Measurements from ENCODE around the gene KLRF2. TPM values are rescaled to one million over a fixed set of nuclear protein-coding genes. Genes with fewer than 3 reads are reported as not detected.

The KLRF2 gene
- polyA plus RNA-seq, 1 donor from 2014 or later = not detected

DNA sequence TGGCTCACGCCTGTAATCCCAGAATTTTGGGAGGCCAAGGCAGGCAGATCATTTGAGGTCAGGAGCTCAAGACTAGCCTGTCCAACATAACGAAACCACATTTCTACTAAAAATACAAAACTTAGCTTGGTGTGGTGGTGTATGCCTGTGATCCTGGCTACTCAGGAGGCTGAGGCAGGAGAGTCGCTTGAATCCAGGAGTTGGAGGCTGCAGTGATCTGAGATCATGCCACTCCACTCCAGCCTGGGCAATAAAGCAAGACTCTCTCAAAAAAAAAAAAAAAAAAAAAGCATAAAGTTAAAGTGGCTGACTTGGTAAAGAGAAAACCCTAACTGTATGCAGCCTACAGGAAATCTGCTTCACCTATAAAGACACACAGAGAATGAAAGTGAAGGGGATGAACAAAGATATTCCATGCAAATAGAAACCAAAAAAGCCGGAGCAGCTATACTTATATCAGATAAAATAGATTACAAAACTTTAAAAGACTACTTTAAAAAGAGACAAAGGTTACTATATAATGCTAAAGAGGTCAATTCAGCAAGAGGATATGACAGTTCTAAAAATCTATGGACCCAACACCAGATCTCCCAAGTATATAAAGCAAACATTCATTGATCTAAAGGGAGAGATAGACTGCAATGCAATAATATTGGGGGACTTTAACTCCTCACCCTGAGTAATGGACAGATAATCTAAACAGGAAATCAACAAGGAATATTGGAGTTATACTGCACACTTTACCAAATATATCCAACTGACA lies 16.2 kb upstream of the KLRF2 start:
- Histone ChIP-seq H3K27ac (ENCODE audit: low read length) (no peak overlapping the region), H3K4me2 (ENCODE audit: low read length) (no peak overlapping the region)
- TF ChIP-seq TAF1 (IDR thresholded peaks at IDR 0.05; ENCODE audit: low read depth) = no peak
- no peak for TF ChIP-seq MXI1 (conservative IDR thresholded peaks at IDR 0.05; ENCODE audit: poor library complexity, severe bottlenecking)
- no peak for TF ChIP-seq POLR2AphosphoS5 (IDR thresholded peaks at IDR 0.05)
- no peak for TF ChIP-seq EZH2 (IDR thresholded peaks at IDR 0.05; ENCODE audit: borderline replicate concordance, insufficient read depth, low read length, poor library complexity, severe bottlenecking)
- TF ChIP-seq, protein P1, sequence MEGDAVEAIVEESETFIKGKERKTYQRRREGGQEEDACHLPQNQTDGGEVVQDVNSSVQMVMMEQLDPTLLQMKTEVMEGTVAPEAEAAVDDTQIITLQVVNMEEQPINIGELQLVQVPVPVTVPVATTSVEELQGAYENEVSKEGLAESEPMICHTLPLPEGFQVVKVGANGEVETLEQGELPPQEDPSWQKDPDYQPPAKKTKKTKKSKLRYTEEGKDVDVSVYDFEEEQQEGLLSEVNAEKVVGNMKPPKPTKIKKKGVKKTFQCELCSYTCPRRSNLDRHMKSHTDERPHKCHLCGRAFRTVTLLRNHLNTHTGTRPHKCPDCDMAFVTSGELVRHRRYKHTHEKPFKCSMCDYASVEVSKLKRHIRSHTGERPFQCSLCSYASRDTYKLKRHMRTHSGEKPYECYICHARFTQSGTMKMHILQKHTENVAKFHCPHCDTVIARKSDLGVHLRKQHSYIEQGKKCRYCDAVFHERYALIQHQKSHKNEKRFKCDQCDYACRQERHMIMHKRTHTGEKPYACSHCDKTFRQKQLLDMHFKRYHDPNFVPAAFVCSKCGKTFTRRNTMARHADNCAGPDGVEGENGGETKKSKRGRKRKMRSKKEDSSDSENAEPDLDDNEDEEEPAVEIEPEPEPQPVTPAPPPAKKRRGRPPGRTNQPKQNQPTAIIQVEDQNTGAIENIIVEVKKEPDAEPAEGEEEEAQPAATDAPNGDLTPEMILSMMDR (IDR thresholded peaks at IDR 0.05; ENCODE audit: poor library complexity, severe bottlenecking) = no peak
- TF ChIP-seq RAD21 (conservative IDR thresholded peaks at IDR 0.05) = no peak
- no peak for TF ChIP-seq SMC3 (conservative IDR thresholded peaks at IDR 0.05; ENCODE audit: poor library complexity)
- no peak for TF ChIP-seq EP300 (conservative IDR thresholded peaks at IDR 0.05; ENCODE audit: poor library complexity, severe bottlenecking)
- TF ChIP-seq, protein P2, sequence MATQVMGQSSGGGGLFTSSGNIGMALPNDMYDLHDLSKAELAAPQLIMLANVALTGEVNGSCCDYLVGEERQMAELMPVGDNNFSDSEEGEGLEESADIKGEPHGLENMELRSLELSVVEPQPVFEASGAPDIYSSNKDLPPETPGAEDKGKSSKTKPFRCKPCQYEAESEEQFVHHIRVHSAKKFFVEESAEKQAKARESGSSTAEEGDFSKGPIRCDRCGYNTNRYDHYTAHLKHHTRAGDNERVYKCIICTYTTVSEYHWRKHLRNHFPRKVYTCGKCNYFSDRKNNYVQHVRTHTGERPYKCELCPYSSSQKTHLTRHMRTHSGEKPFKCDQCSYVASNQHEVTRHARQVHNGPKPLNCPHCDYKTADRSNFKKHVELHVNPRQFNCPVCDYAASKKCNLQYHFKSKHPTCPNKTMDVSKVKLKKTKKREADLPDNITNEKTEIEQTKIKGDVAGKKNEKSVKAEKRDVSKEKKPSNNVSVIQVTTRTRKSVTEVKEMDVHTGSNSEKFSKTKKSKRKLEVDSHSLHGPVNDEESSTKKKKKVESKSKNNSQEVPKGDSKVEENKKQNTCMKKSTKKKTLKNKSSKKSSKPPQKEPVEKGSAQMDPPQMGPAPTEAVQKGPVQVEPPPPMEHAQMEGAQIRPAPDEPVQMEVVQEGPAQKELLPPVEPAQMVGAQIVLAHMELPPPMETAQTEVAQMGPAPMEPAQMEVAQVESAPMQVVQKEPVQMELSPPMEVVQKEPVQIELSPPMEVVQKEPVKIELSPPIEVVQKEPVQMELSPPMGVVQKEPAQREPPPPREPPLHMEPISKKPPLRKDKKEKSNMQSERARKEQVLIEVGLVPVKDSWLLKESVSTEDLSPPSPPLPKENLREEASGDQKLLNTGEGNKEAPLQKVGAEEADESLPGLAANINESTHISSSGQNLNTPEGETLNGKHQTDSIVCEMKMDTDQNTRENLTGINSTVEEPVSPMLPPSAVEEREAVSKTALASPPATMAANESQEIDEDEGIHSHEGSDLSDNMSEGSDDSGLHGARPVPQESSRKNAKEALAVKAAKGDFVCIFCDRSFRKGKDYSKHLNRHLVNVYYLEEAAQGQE (IDR thresholded peaks at IDR 0.05; ENCODE audit: borderline replicate concordance) = no peak

DNA sequence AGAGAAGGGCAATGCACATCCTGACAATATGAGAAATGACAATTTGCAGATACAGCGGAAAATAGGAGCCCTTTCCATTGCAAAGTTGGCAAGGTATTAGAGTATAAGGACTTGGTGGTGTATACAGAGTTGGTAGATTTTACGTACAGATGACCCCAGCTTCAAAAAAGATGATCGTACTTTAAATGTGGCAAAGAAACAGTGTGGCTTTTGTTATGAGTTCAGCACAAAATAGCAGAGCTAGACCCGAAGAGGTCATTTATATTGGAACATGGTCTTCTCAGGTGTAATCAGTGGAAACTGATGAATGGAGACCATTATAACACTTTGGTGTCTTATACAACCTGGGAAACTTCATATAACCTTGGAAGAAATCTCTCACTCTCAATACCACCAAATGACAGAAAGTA lies 14.4 kb upstream of the KLRF2 start:
- no peaks in the 10 kb centered on the region for H4K20me1 ChIP-seq (ENCODE audit: insufficient read depth)
- no peak overlapping the region for H3K4me2 ChIP-seq (ENCODE audit: low read length)
- TF ChIP-seq, protein P2 (IDR thresholded peaks at IDR 0.05; ENCODE audit: borderline replicate concordance) = no peak
- TF ChIP-seq TAF1 (IDR thresholded peaks at IDR 0.05; ENCODE audit: low read depth) (no peak), EP300 (conservative IDR thresholded peaks at IDR 0.05; ENCODE audit: poor library complexity, severe bottlenecking) (no peak), MXI1 (conservative IDR thresholded peaks at IDR 0.05; ENCODE audit: poor library complexity, severe bottlenecking) (no peak), POLR2AphosphoS5 (IDR thresholded peaks at IDR 0.05) (no peak), EZH2 (IDR thresholded peaks at IDR 0.05; ENCODE audit: borderline replicate concordance, insufficient read depth, low read length, poor library complexity, severe bottlenecking) (no peak)
- TF ChIP-seq, protein P1 (IDR thresholded peaks at IDR 0.05; ENCODE audit: poor library complexity, severe bottlenecking) = no peak
- no peak overlapping the region for H3K9ac ChIP-seq (ENCODE audit: low read length)
- no peak overlapping the region for H2AFZ ChIP-seq (ENCODE audit: low read depth, low read length)
- H3K27me3 ChIP-seq (ENCODE audit: insufficient read depth, low read depth, low read length) = no peaks in the 10 kb centered on the region
- no peaks in the 10 kb centered on the region for H3K9me2 ChIP-seq (ENCODE audit: insufficient read depth, low read length)
- H3K9me3 ChIP-seq (ENCODE audit: low read length) = peaks cover 2% of the 10 kb centered on the region
- no peaks in the 10 kb centered on the region for H3K36me3 ChIP-seq (ENCODE audit: insufficient read depth, low read length)
- H3K4me3 ChIP-seq (ENCODE audit: low read length) = no peak overlapping the region
- H3K27ac ChIP-seq (ENCODE audit: low read length) = no peak overlapping the region
- H3F3A ChIP-seq (ENCODE audit: insufficient read depth, low read length, poor library complexity, severe bottlenecking) = no peaks in the 10 kb centered on the region
- no peaks in the 10 kb centered on the region for H3K79me2 ChIP-seq (replicated peaks; ENCODE audit: insufficient read depth, low read length)

More for the DNA sequence above, 16.2 kb upstream of the KLRF2 start:
- no peaks in the 10 kb centered on the region for H3K36me3 ChIP-seq (ENCODE audit: insufficient read depth, low read length)
- H3K4me3 ChIP-seq (ENCODE audit: low read length) = no peak overlapping the region
- no peak overlapping the region for H2AFZ ChIP-seq (ENCODE audit: low read depth, low read length)
- H3K27me3 ChIP-seq (ENCODE audit: insufficient read depth, low read depth, low read length) = no peaks in the 10 kb centered on the region
- no peaks in the 10 kb centered on the region for H3K9me2 ChIP-seq (ENCODE audit: insufficient read depth, low read length)
- H3K9ac ChIP-seq (ENCODE audit: low read length) = no peak overlapping the region
- H4K20me1 ChIP-seq (ENCODE audit: insufficient read depth) = no peaks in the 10 kb centered on the region
- H3K79me2 ChIP-seq (replicated peaks; ENCODE audit: insufficient read depth, low read length) = no peaks in the 10 kb centered on the region
- no peaks in the 10 kb centered on the region for H3F3A ChIP-seq (ENCODE audit: insufficient read depth, low read length, poor library complexity, severe bottlenecking)
- peaks cover 2% of the 10 kb centered on the region for H3K9me3 ChIP-seq (ENCODE audit: low read length)
